RWPE2 (cell line): Measurements from ENCODE around the gene IZUMO1.

Experiments used
- ATAC-seq: fragments of 200-7000 bp; cut with Tn5 transposase; 3 replicates; pipeline ENCODE4 v1.9.1; 2021; ENCODE audit warnings: low read depth
- DNase-seq: peaks from one replicate; pipeline ENCODE4 v3.0.0-alpha.2; 2020; ENCODE audit warnings: low spot score
- H3K27ac ChIP-seq: fragments of 450-650 bp; 2 replicates; pipeline ENCODE4 v1.5.1; 2017; ENCODE audit warnings: mild to moderate bottlenecking; ENCODE audit not compliant: poor library complexity, severe bottlenecking
- H3K27me3 ChIP-seq: fragments of 250-450 bp; sonication (Bioruptor Pico); 2 replicates; pipeline ENCODE4 v1.5.1; 2021; ENCODE audit warnings: mild to moderate bottlenecking, moderate library complexity; ENCODE audit not compliant: insufficient read depth, poor library complexity, severe bottlenecking
- H3K36me3 ChIP-seq: fragments of 250-450 bp; sonication (Bioruptor Pico); 2 replicates; pipeline ENCODE4 v1.5.1; 2020; ENCODE audit warnings: low read depth, mild to moderate bottlenecking, moderate library complexity
- H3K4me1 ChIP-seq: fragments of 250-450 bp; sonication (Bioruptor Pico); 2 replicates; pipeline ENCODE4 v1.5.1; 2021; ENCODE audit warnings: mild to moderate bottlenecking, moderate library complexity; ENCODE audit not compliant: insufficient read depth, poor library complexity, severe bottlenecking
- H3K4me3 ChIP-seq: fragments of 250-450 bp; sonication (Bioruptor Pico); 2 replicates; pipeline ENCODE4 v1.5.1; 2021; ENCODE audit warnings: mild to moderate bottlenecking, moderate library complexity; ENCODE audit not compliant: severe bottlenecking
- H3K9me3 ChIP-seq: fragments of 250-450 bp; sonication (Bioruptor Pico); 2 replicates; pipeline ENCODE4 v1.5.1; 2021; ENCODE audit warnings: mild to moderate bottlenecking, moderate library complexity; ENCODE audit not compliant: severe bottlenecking
- TF ChIP-seq, protein P1 (sequence below): fragments of 450-650 bp; IDR thresholded peaks from one replicate; pipeline ENCODE4 v1.5.1; 2017; ENCODE audit warnings: mild to moderate bottlenecking, moderate library complexity; ENCODE audit not compliant: poor library complexity, severe bottlenecking

Gene IZUMO1

GRCh38 chr19:48737360-48737998 is 9.2 kb downstream of the IZUMO1 start:
- ATAC-seq (no peak), DNase-seq (no peak)
- TF ChIP-seq, protein P1, sequence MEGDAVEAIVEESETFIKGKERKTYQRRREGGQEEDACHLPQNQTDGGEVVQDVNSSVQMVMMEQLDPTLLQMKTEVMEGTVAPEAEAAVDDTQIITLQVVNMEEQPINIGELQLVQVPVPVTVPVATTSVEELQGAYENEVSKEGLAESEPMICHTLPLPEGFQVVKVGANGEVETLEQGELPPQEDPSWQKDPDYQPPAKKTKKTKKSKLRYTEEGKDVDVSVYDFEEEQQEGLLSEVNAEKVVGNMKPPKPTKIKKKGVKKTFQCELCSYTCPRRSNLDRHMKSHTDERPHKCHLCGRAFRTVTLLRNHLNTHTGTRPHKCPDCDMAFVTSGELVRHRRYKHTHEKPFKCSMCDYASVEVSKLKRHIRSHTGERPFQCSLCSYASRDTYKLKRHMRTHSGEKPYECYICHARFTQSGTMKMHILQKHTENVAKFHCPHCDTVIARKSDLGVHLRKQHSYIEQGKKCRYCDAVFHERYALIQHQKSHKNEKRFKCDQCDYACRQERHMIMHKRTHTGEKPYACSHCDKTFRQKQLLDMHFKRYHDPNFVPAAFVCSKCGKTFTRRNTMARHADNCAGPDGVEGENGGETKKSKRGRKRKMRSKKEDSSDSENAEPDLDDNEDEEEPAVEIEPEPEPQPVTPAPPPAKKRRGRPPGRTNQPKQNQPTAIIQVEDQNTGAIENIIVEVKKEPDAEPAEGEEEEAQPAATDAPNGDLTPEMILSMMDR = no peak
- H3K36me3 ChIP-seq = no peaks in the 10 kb centered on the region
- H3K4me3 ChIP-seq = no peak overlapping the region
- H3K4me1 ChIP-seq = peaks cover 11% of the 10 kb centered on the region
- no peaks in the 10 kb centered on the region for H3K9me3 ChIP-seq
- no peak overlapping the region for H3K27ac ChIP-seq
- no peaks in the 10 kb centered on the region for H3K27me3 ChIP-seq

GRCh38 chr19:48735031-48735615 is 11.6 kb downstream of the IZUMO1 start:
- H3K4me3 ChIP-seq = peak overlapping the region; percentile 14
- no peak for DNase-seq

DNA sequence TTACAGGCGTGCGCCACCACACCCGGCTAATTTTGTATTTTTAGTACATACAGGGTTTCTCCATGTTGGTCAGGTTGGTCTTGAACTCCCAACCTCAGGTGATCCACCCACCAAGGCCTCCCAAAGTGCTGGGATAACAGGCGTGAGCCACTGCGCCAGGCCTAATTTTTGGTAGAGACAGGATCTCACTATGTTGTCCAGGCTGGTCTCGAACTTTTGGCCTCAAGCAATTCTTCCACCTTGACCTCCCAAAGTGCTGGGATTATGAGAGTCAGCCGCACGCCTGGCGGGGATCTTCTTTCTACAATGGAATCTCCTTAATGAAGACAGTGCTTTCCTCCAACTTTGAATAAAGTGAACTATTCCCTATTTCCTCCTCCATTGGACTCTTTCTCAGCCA is 12.1 kb downstream of the IZUMO1 start:
- no peak overlapping the region for H3K4me3 ChIP-seq
- DNase-seq = no peak

More at GRCh38 chr19:48735031-48735615, 11.6 kb downstream of the IZUMO1 start:
- no peak overlapping the region for H3K27ac ChIP-seq
- H3K36me3 ChIP-seq = no peaks in the 10 kb centered on the region
- TF ChIP-seq, protein P1 = no peak
- peak; percentile 45; the same call in 2 of the 3 replicates for ATAC-seq
- no peaks in the 10 kb centered on the region for H3K4me1 ChIP-seq
- H3K9me3 ChIP-seq = no peaks in the 10 kb centered on the region
- no peaks in the 10 kb centered on the region for H3K27me3 ChIP-seq

DNA sequence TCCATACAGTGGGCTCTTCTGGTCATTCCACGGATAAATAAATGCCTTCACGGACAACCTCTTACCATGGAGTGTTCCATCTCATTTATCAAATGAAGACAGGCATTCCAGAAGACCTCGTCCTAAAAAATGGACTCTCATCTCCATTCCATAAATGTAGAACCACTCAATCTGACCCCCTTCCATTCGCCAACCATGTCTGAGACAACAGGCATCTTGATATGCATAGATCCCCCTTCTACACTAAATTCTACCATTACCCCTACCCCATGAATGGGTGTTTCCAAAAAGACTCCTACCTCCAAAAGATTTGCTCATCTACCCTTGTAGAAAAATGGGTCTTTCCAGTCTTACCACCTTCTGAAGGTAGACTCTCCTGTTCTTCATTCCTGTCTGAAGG is 15.3 kb downstream of the IZUMO1 start:
- Histone ChIP-seq H3K4me3 (no peak overlapping the region), H3K27ac (no peak overlapping the region), H3K9me3 (no peaks in the 10 kb centered on the region), H3K36me3 (no peaks in the 10 kb centered on the region), H3K4me1 (no peaks in the 10 kb centered on the region), H3K27me3 (no peaks in the 10 kb centered on the region)
- ATAC-seq (no peak), DNase-seq (no peak)
- TF ChIP-seq, protein P1 = no peak

More for the DNA sequence above, 12.1 kb downstream of the IZUMO1 start:
- Histone ChIP-seq H3K4me1 (no peaks in the 10 kb centered on the region), H3K27ac (no peak overlapping the region), H3K36me3 (no peaks in the 10 kb centered on the region), H3K9me3 (no peaks in the 10 kb centered on the region), H3K27me3 (no peaks in the 10 kb centered on the region)
- TF ChIP-seq, protein P1 = no peak
- no peak for ATAC-seq
